HG02981 (cell line): ENCODE data around the gene CCDC74B.
"Not testable (repeated sequence)": the region's sequence is repeated elsewhere in the genome, so short reads cannot be mapped to it uniquely, and the experiment has no call there.

Experiments
- ATAC-seq: cut with Tn5 transposase; IDR thresholded peaks from one replicate; pipeline ENCODE4 v1.9.1; 2021; ENCODE audit warnings: mild to moderate bottlenecking, moderate library complexity; ENCODE audit not compliant: unreplicated experiment

CCDC74B gene

DNA sequence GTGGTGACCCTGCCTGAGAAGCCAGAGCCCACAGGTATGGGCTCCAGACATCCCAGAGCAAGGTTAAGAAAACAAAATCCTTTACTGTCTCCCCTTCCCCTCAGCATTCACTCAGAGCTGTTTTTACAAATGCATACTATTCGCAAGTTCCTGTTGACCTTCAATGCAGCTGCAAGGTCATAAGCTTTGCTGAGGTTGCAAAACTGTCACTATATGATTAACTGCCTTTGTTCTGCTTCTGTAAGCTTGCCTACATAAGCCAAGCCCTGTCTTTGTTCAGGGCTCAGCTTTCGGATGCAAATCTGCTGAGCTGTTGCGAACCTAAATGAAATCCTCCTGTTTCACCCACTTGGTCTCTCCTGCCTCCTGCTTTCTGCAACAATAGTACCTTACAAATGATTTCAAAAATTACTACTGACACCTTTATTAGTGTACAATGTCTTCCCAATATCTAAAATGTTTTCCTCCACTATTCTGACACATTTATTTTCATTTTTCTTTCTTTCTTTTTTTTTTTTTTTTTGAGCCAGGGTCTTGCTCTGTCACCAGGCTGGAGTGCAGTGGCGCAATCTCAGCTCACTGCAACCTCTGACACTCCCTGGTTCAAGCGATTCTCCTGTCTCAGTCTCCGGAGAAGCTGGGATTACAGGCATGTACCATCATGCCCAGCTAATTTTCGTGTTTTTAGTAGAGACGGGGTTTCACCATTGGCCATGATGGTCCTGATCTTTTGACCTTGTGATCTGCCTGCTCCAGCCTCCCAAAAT, 42.1 kb downstream of the CCDC74B start:
- ATAC-seq, result not testable (repeated sequence)
